Measurements from ENCODE around the gene LCLAT1.

DNA sequence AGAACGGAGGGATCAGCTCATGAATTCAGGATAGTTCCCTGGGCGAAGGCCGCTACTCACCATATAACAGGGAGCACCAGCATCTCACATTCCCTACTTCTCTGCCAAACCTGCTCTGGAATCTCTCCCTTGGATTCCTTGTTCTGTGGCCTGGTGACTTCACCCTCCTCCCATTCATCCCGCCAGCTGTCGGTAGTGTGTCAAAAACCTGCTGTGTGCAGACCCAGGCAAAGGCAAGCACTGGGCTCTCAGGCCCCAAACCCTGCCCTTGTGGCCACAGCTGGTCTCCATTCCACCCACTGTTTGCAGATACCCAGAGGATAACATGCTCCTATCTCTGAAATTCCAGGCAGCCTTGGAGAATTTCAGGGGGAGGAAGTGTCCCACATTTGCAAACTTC is 208.6 kb downstream of the LCLAT1 start:
- TF ChIP-seq, protein P1, sequence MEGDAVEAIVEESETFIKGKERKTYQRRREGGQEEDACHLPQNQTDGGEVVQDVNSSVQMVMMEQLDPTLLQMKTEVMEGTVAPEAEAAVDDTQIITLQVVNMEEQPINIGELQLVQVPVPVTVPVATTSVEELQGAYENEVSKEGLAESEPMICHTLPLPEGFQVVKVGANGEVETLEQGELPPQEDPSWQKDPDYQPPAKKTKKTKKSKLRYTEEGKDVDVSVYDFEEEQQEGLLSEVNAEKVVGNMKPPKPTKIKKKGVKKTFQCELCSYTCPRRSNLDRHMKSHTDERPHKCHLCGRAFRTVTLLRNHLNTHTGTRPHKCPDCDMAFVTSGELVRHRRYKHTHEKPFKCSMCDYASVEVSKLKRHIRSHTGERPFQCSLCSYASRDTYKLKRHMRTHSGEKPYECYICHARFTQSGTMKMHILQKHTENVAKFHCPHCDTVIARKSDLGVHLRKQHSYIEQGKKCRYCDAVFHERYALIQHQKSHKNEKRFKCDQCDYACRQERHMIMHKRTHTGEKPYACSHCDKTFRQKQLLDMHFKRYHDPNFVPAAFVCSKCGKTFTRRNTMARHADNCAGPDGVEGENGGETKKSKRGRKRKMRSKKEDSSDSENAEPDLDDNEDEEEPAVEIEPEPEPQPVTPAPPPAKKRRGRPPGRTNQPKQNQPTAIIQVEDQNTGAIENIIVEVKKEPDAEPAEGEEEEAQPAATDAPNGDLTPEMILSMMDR (IDR thresholded peaks at IDR 0.05; ENCODE audit: borderline replicate concordance, extremely low read depth, low read length, poor library complexity, severe bottlenecking): no peak
- no peak for TF ChIP-seq EZH2 (IDR thresholded peaks at IDR 0.05; ENCODE audit: borderline replicate concordance, low read depth, low read length, severe bottlenecking)

Measured in DND-41 (cell line).